ENCODE results near the gene MYL7.

Gene MYL7

GRCh38 chr7:44149571-44150465 lies 8.7 kb upstream of the MYL7 start:
- no peak for DNase-seq

- no peak for DNase-seq
Observed at GRCh38 chr7:44148961-44149536, 7.9 kb upstream of the MYL7 start.

GRCh38 chr7:44148166-44148565 lies 7.0 kb upstream of the MYL7 start:
- DNase-seq: no peak

- no peak for DNase-seq
Observed at GRCh38 chr7:44147026-44147991, 6.2 kb upstream of the MYL7 start.

GRCh38 chr7:44145969-44146911 lies 5.1 kb upstream of the MYL7 start:
- DNase-seq: no peak

- DNase-seq: no peak
Observed at GRCh38 chr7:44145479-44145968, 4.4 kb upstream of the MYL7 start.

GRCh38 chr7:44144968-44145478 lies 3.9 kb upstream of the MYL7 start:
- no peak for DNase-seq

- no peak for DNase-seq
Observed at GRCh38 chr7:44144426-44144967, 3.4 kb upstream of the MYL7 start.

GRCh38 chr7:44143646-44144250 lies 2.6 kb upstream of the MYL7 start:
- no peak for DNase-seq

- no peak for DNase-seq
Observed at GRCh38 chr7:44142028-44142427, 896 bp upstream of the MYL7 start.

GRCh38 chr7:44140341-44140740 lies 791 bp downstream of the MYL7 start:
- no peak for DNase-seq

GRCh38 chr7:44139311-44140010 lies 1.7 kb downstream of the MYL7 start:
- no peak for DNase-seq

GRCh38 chr7:44138698-44139097 lies 2.4 kb downstream of the MYL7 start:
- no peak for DNase-seq

- no peak for DNase-seq
Observed at GRCh38 chr7:44136731-44137130, 4.4 kb downstream of the MYL7 start.

- no peak for DNase-seq
Observed at GRCh38 chr7:44134943-44135628, 6.0 kb downstream of the MYL7 start.

- DNase-seq: no peak
Observed at GRCh38 chr7:44133295-44133694, 7.8 kb downstream of the MYL7 start.

- DNase-seq: no peak
Observed at GRCh38 chr7:44132039-44132438, 9.1 kb downstream of the MYL7 start.

- DNase-seq: no peak
Observed at GRCh38 chr7:44131173-44132029, 9.7 kb downstream of the MYL7 start.
